ENCODE data around the gene DAB1. TPM values are rescaled to one million over a fixed set of nuclear protein-coding genes. Genes with fewer than 3 reads are reported as not detected.

Gene DAB1
- polyA plus RNA-seq, 3 donors, result not detected

GRCh38 chr1:57269630-57270225, 154.1 kb downstream of the DAB1 start:
- Histone ChIP-seq H4K20me1 (ENCODE audit: insufficient read depth, low read length) (no peaks in the 10 kb centered on the region), H3K4me1 (ENCODE audit: control insufficient read depth in 1 of 2, insufficient read depth in 2 of 2, low read length in 2 of 2) (no peaks in the 10 kb centered on the region), H3K27me3 (ENCODE audit: control insufficient read depth in 2 of 2, insufficient read depth in 2 of 2, low read length in 2 of 2) (no peaks in the 10 kb centered on the region), H3K4me3 (replicated peaks in 1 of 3; ENCODE audit: low read depth in 2 of 3, low read length in 3 of 3) (no peak overlapping the region), H3K9me3 (replicated peaks in 1 of 2; ENCODE audit: control insufficient read depth in 1 of 2, insufficient read depth in 1 of 2, low read length in 2 of 2) (no peaks in the 10 kb centered on the region), H3K27ac (ENCODE audit: low read depth in 1 of 2, low read length in 2 of 2) (no peak overlapping the region), H3K36me3 (replicated peaks in 1 of 2; ENCODE audit: control insufficient read depth in 1 of 2, insufficient read depth in 2 of 2, low read length in 2 of 2) (no peaks in the 10 kb centered on the region), H3K79me2 (ENCODE audit: insufficient read depth, low read length) (no peaks in the 10 kb centered on the region), H2AFZ (ENCODE audit: insufficient read depth, low read depth, low read length, poor library complexity, severe bottlenecking) (no peak overlapping the region), H3K9ac (ENCODE audit: insufficient read depth, low read length, poor library complexity, severe bottlenecking) (no peak overlapping the region), H3K4me2 (replicated peaks; ENCODE audit: extremely low read depth, low read length, poor library complexity, severe bottlenecking) (no peak overlapping the region)
- Mint-ChIP-seq H3K36me3 (no peaks in the 10 kb centered on the region), H3K9me3 (peaks cover 0 to 8% (median 2%) of the 10 kb centered on the region in 7 donors), H3K4me1 (no peaks in the 10 kb centered on the region), H3K27ac (no peak overlapping the region), H3K4me3 (no peak overlapping the region), H3K27me3 (ENCODE audit: low read depth in 3 of 3) (peaks cover 0 to 5% (median 2%) of the 10 kb centered on the region in 3 donors)
- no peak for DNase-seq
- 56% methylated on average over 5 of the region's 10 CpGs for WGBS (ENCODE audit: insufficient coverage)
- intact Hi-C loops (cut with micrococcal nuclease), result no loop called here
- TF ChIP-seq CTCF (IDR thresholded peaks at IDR 0.05), result no peak

GRCh38 chr1:57265104-57265503, 158.8 kb downstream of the DAB1 start:
- no peaks in the 10 kb centered on the region for H3K27me3 ChIP-seq (ENCODE audit: control insufficient read depth in 2 of 2, insufficient read depth in 2 of 2, low read length in 2 of 2)
- no peak for TF ChIP-seq CTCF (IDR thresholded peaks at IDR 0.05)
- peaks cover 0 to 6% (median 4%) of the 10 kb centered on the region in 7 donors for H3K9me3 Mint-ChIP-seq
- H2AFZ ChIP-seq (ENCODE audit: insufficient read depth, low read depth, low read length, poor library complexity, severe bottlenecking), result no peak overlapping the region
- H3K27me3 Mint-ChIP-seq (ENCODE audit: low read depth in 3 of 3), result peaks cover 1 to 2% (median 2%) of the 10 kb centered on the region in 3 donors
- H3K4me1 ChIP-seq (ENCODE audit: control insufficient read depth in 1 of 2, insufficient read depth in 2 of 2, low read length in 2 of 2), result no peaks in the 10 kb centered on the region
- no peaks in the 10 kb centered on the region for H3K4me1 Mint-ChIP-seq
- no peaks in the 10 kb centered on the region for H3K79me2 ChIP-seq (ENCODE audit: insufficient read depth, low read length)
- WGBS (ENCODE audit: insufficient coverage), result no CpG with 5 or more reads among the region's 5 CpGs
- no peaks in the 10 kb centered on the region for H4K20me1 ChIP-seq (ENCODE audit: insufficient read depth, low read length)
- H3K4me3 ChIP-seq (replicated peaks in 1 of 3; ENCODE audit: low read depth in 2 of 3, low read length in 3 of 3), result no peak overlapping the region
- intact Hi-C loops (cut with micrococcal nuclease), result no loop called here
- DNase-seq, result no peak
- H3K27ac ChIP-seq (ENCODE audit: low read depth in 1 of 2, low read length in 2 of 2), result no peak overlapping the region
- H3K9me3 ChIP-seq (replicated peaks in 1 of 2; ENCODE audit: control insufficient read depth in 1 of 2, insufficient read depth in 1 of 2, low read length in 2 of 2), result no peaks in the 10 kb centered on the region
- no peak overlapping the region for H3K9ac ChIP-seq (ENCODE audit: insufficient read depth, low read length, poor library complexity, severe bottlenecking)
- no peaks in the 10 kb centered on the region for H3K36me3 Mint-ChIP-seq
- H3K4me3 Mint-ChIP-seq, result no peak overlapping the region
- no peak overlapping the region for H3K27ac Mint-ChIP-seq
- no peak overlapping the region for H3K4me2 ChIP-seq (replicated peaks; ENCODE audit: extremely low read depth, low read length, poor library complexity, severe bottlenecking)
- no peaks in the 10 kb centered on the region for H3K36me3 ChIP-seq (replicated peaks in 1 of 2; ENCODE audit: control insufficient read depth in 1 of 2, insufficient read depth in 2 of 2, low read length in 2 of 2)

Data from CD14-positive monocyte (primary cell).